GM12891 (cell line): ENCODE data around the gene BICD1.

Experiments used
- PAX5 ChIP-seq: IDR thresholded peaks from 2 replicates; pipeline ENCODE4 v1.6.1; 2011; ENCODE audit warnings: low read length, moderate library complexity, mild to moderate bottlenecking; ENCODE audit not compliant: insufficient read depth, severe bottlenecking
- POLR2A ChIP-seq: IDR thresholded peaks from 2 replicates; pipeline ENCODE4 v1.6.1; 2011; ENCODE audit warnings: low read depth, low read length, control low read depth
- POLR2AphosphoS5 ChIP-seq: IDR thresholded peaks from 2 replicates; pipeline ENCODE4 v1.6.1; 2011; ENCODE audit warnings: low read depth, low read length, control low read depth
- TAF1 ChIP-seq: IDR thresholded peaks from 2 replicates; pipeline ENCODE4 v1.6.1; 2011; ENCODE audit warnings: low read depth, low read length, control low read depth

DNA sequence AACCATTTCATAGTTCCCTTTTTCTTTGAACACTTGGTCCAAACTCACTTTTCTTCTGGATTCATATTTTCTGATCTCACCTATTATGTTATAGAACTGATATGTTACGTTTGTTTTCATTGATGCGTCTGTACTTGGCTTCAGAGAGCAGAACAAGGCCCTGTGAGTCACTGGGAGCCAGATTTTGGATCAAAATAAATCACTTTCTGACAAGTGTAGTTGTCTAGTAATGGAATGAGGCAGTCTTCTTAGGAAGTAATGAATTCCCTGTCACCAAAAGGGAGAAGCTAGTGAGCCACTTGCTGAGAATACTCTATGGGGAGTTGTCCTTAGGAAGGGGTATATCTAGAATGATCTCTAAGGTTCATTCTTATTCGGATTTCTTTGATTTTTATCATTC, 10.2 kb downstream of the BICD1 start:
- no peak for TF ChIP-seq POLR2AphosphoS5
- TF ChIP-seq POLR2A = no peak
- no peak for TF ChIP-seq PAX5
- no peak for TF ChIP-seq TAF1
